Neural cell (in vitro differentiated cells): ENCODE data around the gene EDARADD. TPM values are rescaled to one million over a fixed set of nuclear protein-coding genes. Genes with fewer than 3 reads are reported as not detected.

ENCODE experiments used
- H2AFZ ChIP-seq: fragments of 200-600, 300-800 bp; sonication (generic), shearing (Covaris generic); 2 replicates; pipeline ENCODE4 v1.6.0; 2014; ENCODE audit warnings: low read depth, mild to moderate bottlenecking, antibody characterized with exemption, low read length, moderate library complexity
- H3F3A ChIP-seq: fragments of 200-600 bp; shearing (Covaris generic); 2 replicates; pipeline ENCODE4 v1.6.1; 2016; ENCODE audit warnings: mild to moderate bottlenecking, moderate library complexity, mixed read lengths, antibody characterized with exemption, low read length; ENCODE audit not compliant: insufficient read depth, poor library complexity, severe bottlenecking
- H3K27ac ChIP-seq: fragments of 200-600, 300-800 bp; sonication (generic), shearing (Covaris generic); 2 replicates; pipeline ENCODE4 v1.5.1; 2014; ENCODE audit warnings: mild to moderate bottlenecking, low read length, moderate library complexity
- H3K27me3 ChIP-seq: fragments of 300-800, 200-600 bp; sonication (generic), shearing (Covaris generic); 2 replicates; pipeline ENCODE4 v1.6.0; 2014; ENCODE audit warnings: mild to moderate bottlenecking, low read depth, low read length, moderate library complexity; ENCODE audit not compliant: insufficient read depth
- H3K36me3 ChIP-seq: fragments of 300-800, 200-600 bp; sonication (generic), shearing (Covaris generic); 2 replicates; pipeline ENCODE4 v1.5.1; 2014; ENCODE audit warnings: mild to moderate bottlenecking, antibody characterized with exemption, low read length, moderate library complexity; ENCODE audit not compliant: insufficient read depth
- H3K4me2 ChIP-seq: fragments of 300-800, 200-600 bp; sonication (generic), shearing (Covaris generic); 2 replicates; pipeline ENCODE4 v1.6.0; 2014; ENCODE audit warnings: mild to moderate bottlenecking, low read length
- H3K4me3 ChIP-seq: fragments of 300-800, 200-600 bp; sonication (generic), shearing (Covaris generic); 2 replicates; pipeline ENCODE4 v1.5.1; 2014; ENCODE audit warnings: mild to moderate bottlenecking, low read length, moderate library complexity
- H3K79me2 ChIP-seq: fragments of 200-600 bp; shearing (Covaris generic); replicated peaks from 2 replicates; pipeline ENCODE4 v1.6.0; 2014; ENCODE audit warnings: mild to moderate bottlenecking, low read length, moderate library complexity; ENCODE audit not compliant: insufficient read depth
- H3K9ac ChIP-seq: fragments of 300-800, 200-600 bp; sonication (generic), shearing (Covaris generic); 2 replicates; pipeline ENCODE4 v1.6.1; 2016; ENCODE audit warnings: mild to moderate bottlenecking, low read length, mixed read lengths
- H3K9me2 ChIP-seq: fragments of 200-600 bp; shearing (Covaris generic); 2 replicates; pipeline ENCODE4 v1.6.1; 2016; ENCODE audit warnings: mild to moderate bottlenecking, low read length, mixed read lengths; ENCODE audit not compliant: insufficient read depth
- H3K9me3 ChIP-seq: fragments of 200-600, 300-800 bp; sonication (generic), shearing (Covaris generic); 2 replicates; pipeline ENCODE4 v1.6.1; 2016; ENCODE audit warnings: mild to moderate bottlenecking, mixed run types, low read length, moderate library complexity, mixed read lengths
- H4K20me1 ChIP-seq: fragments of 200-600 bp; shearing (Covaris generic); 2 replicates; pipeline ENCODE4 v1.6.1; 2016; ENCODE audit warnings: mild to moderate bottlenecking, mixed run types; ENCODE audit not compliant: insufficient read depth
- CTCF ChIP-seq: fragments of 450-650 bp; IDR thresholded peaks from 2 replicates; pipeline ENCODE4 v1.5.1; 2014; ENCODE audit warnings: antibody characterized with exemption, mild to moderate bottlenecking, moderate library complexity; ENCODE audit not compliant: poor library complexity, severe bottlenecking
- EP300 ChIP-seq: fragments of 450-650 bp; conservative IDR thresholded peaks from 2 replicates; pipeline ENCODE4 v1.6.1; 2014; ENCODE audit warnings: antibody characterized with exemption, mild to moderate bottlenecking, moderate library complexity; ENCODE audit not compliant: poor library complexity, severe bottlenecking
- EZH2 ChIP-seq: fragments of 200-600, 300-800 bp; shearing (Covaris generic), sonication (generic); IDR thresholded peaks from 2 replicates; pipeline ENCODE4 v1.6.1; 2014; ENCODE audit warnings: antibody characterized with exemption, low read length, borderline replicate concordance, mild to moderate bottlenecking; ENCODE audit not compliant: insufficient read depth, poor library complexity, severe bottlenecking
- MXI1 ChIP-seq: fragments of 450-650 bp; conservative IDR thresholded peaks from 2 replicates; pipeline ENCODE4 v1.6.1; 2014; ENCODE audit warnings: antibody characterized with exemption, mild to moderate bottlenecking; ENCODE audit not compliant: poor library complexity, severe bottlenecking
- POLR2AphosphoS5 ChIP-seq: IDR thresholded peaks from 2 replicates; pipeline ENCODE4 v1.6.1; 2012
- RAD21 ChIP-seq: fragments of 450-650 bp; conservative IDR thresholded peaks from 2 replicates; pipeline ENCODE4 v1.6.1; 2014; ENCODE audit warnings: antibody characterized with exemption, mild to moderate bottlenecking, moderate library complexity
- REST ChIP-seq: IDR thresholded peaks from 2 replicates; pipeline ENCODE4 v1.6.1; 2012; ENCODE audit warnings: borderline replicate concordance
- SMC3 ChIP-seq: fragments of 450-650 bp; conservative IDR thresholded peaks from 2 replicates; pipeline ENCODE4 v1.6.1; 2014; ENCODE audit warnings: antibody characterized with exemption, mild to moderate bottlenecking, moderate library complexity; ENCODE audit not compliant: poor library complexity
- TAF1 ChIP-seq: IDR thresholded peaks from 2 replicates; pipeline ENCODE4 v1.6.1; 2012; ENCODE audit warnings: low read depth
- polyA plus RNA-seq: library from polyadenylated mRNA; depleted of rRNA; stranded (reverse); fragments of >200 nt; gene quantifications from 2 replicates; pipeline ENCODE4 v1.2.3, GENCODE V29; 2014

EDARADD gene
- polyA plus RNA-seq, 1 donor from 2014 or later: 0.17 TPM

- Histone ChIP-seq H3K4me3 (no peak overlapping the region), H3K36me3 (no peaks in the 10 kb centered on the region), H3K27me3 (no peaks in the 10 kb centered on the region), H4K20me1 (no peaks in the 10 kb centered on the region), H3K9me2 (no peaks in the 10 kb centered on the region), H2AFZ (no peak overlapping the region), H3K27ac (no peak overlapping the region), H3K4me2 (no peak overlapping the region), H3F3A (no peaks in the 10 kb centered on the region), H3K79me2 (no peaks in the 10 kb centered on the region), H3K9ac (no peak overlapping the region), H3K9me3 (no peaks in the 10 kb centered on the region)
- TF ChIP-seq MXI1: no peak
- TF ChIP-seq SMC3: no peak
- TF ChIP-seq EP300: no peak
- no peak for TF ChIP-seq REST
- no peak for TF ChIP-seq POLR2AphosphoS5
- TF ChIP-seq TAF1: no peak
- no peak for TF ChIP-seq CTCF
- no peak for TF ChIP-seq EZH2
- no peak for TF ChIP-seq RAD21
Observed at GRCh38 chr1:236507022-236507700, 113.1 kb downstream of the EDARADD start.

- Histone ChIP-seq H3K4me3 (no peak overlapping the region), H3F3A (no peaks in the 10 kb centered on the region), H2AFZ (no peak overlapping the region), H3K36me3 (no peaks in the 10 kb centered on the region), H3K9ac (no peak overlapping the region), H4K20me1 (no peaks in the 10 kb centered on the region), H3K79me2 (no peaks in the 10 kb centered on the region), H3K27ac (no peak overlapping the region), H3K4me2 (no peak overlapping the region), H3K27me3 (no peaks in the 10 kb centered on the region), H3K9me2 (no peaks in the 10 kb centered on the region), H3K9me3 (no peaks in the 10 kb centered on the region)
- no peak for TF ChIP-seq REST
- no peak for TF ChIP-seq TAF1
- no peak for TF ChIP-seq RAD21
- no peak for TF ChIP-seq MXI1
- no peak for TF ChIP-seq EP300
- TF ChIP-seq EZH2: no peak
- TF ChIP-seq SMC3: no peak
- no peak for TF ChIP-seq CTCF
- no peak for TF ChIP-seq POLR2AphosphoS5
Observed at GRCh38 chr1:236508593-236509027, 114.5 kb downstream of the EDARADD start.
